GM12873 (cell line): ENCODE measurements around the gene GMPPA.

Experiments used
- CTCF ChIP-seq: IDR thresholded peaks from 2 replicates; pipeline ENCODE4 v1.5.1; 2012; ENCODE audit warnings: low read depth, mild to moderate bottlenecking, moderate library complexity, low read length, control low read depth; ENCODE audit not compliant: insufficient read depth; ENCODE audit errors: missing control alignments

Gene GMPPA

GRCh38 chr2:219495531-219496122 lies 3.1 kb upstream of the GMPPA start:
- peak; percentile 64 for TF ChIP-seq CTCF

GRCh38 chr2:219496247-219496824 lies 2.4 kb upstream of the GMPPA start:
- no peak for TF ChIP-seq CTCF

GRCh38 chr2:219496825-219497494 lies 1.7 kb upstream of the GMPPA start:
- TF ChIP-seq CTCF: no peak

GRCh38 chr2:219497495-219498279 lies 1.0 kb upstream of the GMPPA start:
- TF ChIP-seq CTCF: no peak

GRCh38 chr2:219499058-219499307 lies 292 bp downstream of the GMPPA start:
- TF ChIP-seq CTCF: no peak

- no peak for TF ChIP-seq CTCF
These were observed 864 bp downstream of the GMPPA start for GRCh38 chr2:219499555-219499954.

- peak; percentile 42 for TF ChIP-seq CTCF
These were observed 1.4 kb downstream of the GMPPA start for GRCh38 chr2:219500135-219500534.
